ENCODE data around the gene HMG20A.

DNA sequence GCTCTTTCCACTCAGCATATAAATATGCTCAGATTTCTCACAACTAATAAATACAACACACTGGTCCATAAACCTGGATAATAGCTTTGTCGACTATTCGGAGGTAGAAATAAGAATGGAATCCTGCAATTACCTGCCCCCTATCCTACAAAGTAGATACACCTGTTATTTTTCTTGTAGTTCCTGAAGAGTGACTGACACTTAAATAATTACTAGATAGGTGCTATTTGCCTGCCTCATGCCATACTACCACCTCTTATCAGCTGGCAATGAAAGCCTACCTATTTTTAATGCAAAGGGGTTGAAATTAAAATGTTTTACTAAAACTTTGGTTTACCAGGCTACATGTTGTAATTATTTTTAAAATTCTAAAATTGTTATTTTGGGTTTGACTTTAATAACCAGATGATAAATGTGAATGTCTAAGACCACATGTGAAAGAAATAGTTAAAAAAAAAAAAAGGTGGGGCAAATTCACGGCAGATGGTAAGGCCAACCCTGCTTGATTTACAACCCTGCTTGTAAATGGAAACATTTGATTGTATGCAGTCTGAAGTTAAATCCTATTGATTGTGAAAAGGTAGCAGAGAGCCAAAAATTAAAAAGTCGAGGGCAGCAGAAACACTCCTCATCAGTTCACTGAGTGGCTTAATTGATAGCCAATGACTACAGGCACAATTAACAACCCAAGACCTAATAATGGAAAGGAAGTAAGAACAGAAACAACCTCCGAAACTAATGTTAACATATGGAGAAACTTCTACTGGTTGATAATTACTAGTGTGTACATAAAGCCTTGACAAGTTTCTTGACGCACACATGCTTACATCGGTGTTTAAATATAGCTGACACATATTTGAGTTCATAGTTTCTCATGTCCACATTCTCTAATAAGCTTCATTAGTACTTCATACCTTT is 9.7 kb upstream of the HMG20A start:
- TF ChIP-seq, protein P1, sequence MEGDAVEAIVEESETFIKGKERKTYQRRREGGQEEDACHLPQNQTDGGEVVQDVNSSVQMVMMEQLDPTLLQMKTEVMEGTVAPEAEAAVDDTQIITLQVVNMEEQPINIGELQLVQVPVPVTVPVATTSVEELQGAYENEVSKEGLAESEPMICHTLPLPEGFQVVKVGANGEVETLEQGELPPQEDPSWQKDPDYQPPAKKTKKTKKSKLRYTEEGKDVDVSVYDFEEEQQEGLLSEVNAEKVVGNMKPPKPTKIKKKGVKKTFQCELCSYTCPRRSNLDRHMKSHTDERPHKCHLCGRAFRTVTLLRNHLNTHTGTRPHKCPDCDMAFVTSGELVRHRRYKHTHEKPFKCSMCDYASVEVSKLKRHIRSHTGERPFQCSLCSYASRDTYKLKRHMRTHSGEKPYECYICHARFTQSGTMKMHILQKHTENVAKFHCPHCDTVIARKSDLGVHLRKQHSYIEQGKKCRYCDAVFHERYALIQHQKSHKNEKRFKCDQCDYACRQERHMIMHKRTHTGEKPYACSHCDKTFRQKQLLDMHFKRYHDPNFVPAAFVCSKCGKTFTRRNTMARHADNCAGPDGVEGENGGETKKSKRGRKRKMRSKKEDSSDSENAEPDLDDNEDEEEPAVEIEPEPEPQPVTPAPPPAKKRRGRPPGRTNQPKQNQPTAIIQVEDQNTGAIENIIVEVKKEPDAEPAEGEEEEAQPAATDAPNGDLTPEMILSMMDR (IDR thresholded peaks at IDR 0.05) = no peak
- no peak for TF ChIP-seq POLR2AphosphoS5 (IDR thresholded peaks at IDR 0.05)
- TF ChIP-seq POLR2A (IDR thresholded peaks at IDR 0.05) = no peak

Measured in prostate gland (tissue), 2 donors.